SU-DHL-6 (cell line): ENCODE results near the gene FBXL16.

Source experiments
- EZH2phosphoT487 ChIP-seq: fragments of 200-600 bp; sonication (generic), shearing (Covaris generic); conservative IDR thresholded peaks from 2 replicates; pipeline ENCODE4 v1.6.1; 2018; ENCODE audit warnings: mild to moderate bottlenecking, antibody characterized with exemption, low read length, moderate library complexity, mixed read lengths
- TF ChIP-seq, protein P1 (sequence below): fragments of 200-600 bp; sonication (generic); IDR thresholded peaks from one replicate; pipeline ENCODE4 v1.5.1; 2017; ENCODE audit warnings: antibody characterized with exemption, mild to moderate bottlenecking, low read length, moderate library complexity; ENCODE audit not compliant: insufficient read depth, poor library complexity, severe bottlenecking

DNA sequence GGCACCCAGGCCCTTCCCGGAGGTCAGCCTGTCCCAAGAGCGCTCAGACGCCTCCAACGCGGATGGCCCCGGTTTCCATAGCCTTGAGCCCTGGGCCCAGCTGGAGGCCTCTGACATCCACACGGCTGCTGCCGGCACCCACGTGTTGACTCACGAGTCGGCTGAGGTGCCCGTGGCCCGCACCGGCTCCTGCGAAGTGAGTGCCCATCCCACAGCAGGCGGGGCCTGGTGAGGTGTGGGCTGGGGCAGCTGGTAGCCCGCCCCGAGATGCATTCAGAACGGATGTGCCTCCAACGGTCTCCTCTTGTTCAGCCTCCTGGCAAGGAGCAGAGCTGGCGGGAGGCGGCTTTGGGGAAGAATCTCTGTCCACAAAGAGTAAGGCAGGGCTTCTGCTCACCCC, 53.8 kb downstream of the FBXL16 start:
- TF ChIP-seq, protein P1, sequence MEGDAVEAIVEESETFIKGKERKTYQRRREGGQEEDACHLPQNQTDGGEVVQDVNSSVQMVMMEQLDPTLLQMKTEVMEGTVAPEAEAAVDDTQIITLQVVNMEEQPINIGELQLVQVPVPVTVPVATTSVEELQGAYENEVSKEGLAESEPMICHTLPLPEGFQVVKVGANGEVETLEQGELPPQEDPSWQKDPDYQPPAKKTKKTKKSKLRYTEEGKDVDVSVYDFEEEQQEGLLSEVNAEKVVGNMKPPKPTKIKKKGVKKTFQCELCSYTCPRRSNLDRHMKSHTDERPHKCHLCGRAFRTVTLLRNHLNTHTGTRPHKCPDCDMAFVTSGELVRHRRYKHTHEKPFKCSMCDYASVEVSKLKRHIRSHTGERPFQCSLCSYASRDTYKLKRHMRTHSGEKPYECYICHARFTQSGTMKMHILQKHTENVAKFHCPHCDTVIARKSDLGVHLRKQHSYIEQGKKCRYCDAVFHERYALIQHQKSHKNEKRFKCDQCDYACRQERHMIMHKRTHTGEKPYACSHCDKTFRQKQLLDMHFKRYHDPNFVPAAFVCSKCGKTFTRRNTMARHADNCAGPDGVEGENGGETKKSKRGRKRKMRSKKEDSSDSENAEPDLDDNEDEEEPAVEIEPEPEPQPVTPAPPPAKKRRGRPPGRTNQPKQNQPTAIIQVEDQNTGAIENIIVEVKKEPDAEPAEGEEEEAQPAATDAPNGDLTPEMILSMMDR, result no peak
- no peak for TF ChIP-seq EZH2phosphoT487
